Prostate gland (tissue), 2 donors: ENCODE data around the gene TEX44. TPM values are rescaled to one million over a fixed set of nuclear protein-coding genes. Genes with fewer than 3 reads are reported as not detected.

Experiments
- DNase-seq: peaks from one replicate; pipeline ENCODE4 v3.0.0-alpha.2; 2019; ENCODE audit warnings: low spot score
- H3K27ac ChIP-seq, 2 donors: fragments of 200-600 bp; sonication (generic); 2 replicates each; pipeline ENCODE4 v1.5.1; 2017 to 2019
- H3K27me3 ChIP-seq: fragments of 200-600 bp; sonication (generic); replicated peaks from 2 replicates; pipeline ENCODE4 v1.5.1; 2019; ENCODE audit not compliant: insufficient read depth
- H3K36me3 ChIP-seq, 2 donors: fragments of 200-600 bp; sonication (generic); 1 replicate in 1 of 2; 2 replicates in 1 of 2; pipeline versions ENCODE4 v1.5.1 to v1.8.1; 2017 to 2019
- H3K4me1 ChIP-seq: fragments of 200-600 bp; sonication (generic); replicated peaks from 2 replicates; pipeline ENCODE4 v1.5.1; 2019
- H3K4me3 ChIP-seq, 2 donors: fragments of 200-600 bp; sonication (generic); 2 replicates each; pipeline ENCODE4 v1.5.1; 2017 to 2019
- H3K9me3 ChIP-seq: fragments of 200-600 bp; sonication (generic); 2 replicates; pipeline ENCODE4 v1.5.1; 2017
- POLR2A ChIP-seq: fragments of 450-650 bp; IDR thresholded peaks from one replicate; pipeline ENCODE4 v1.6.1; 2016; ENCODE audit warnings: antibody characterized with exemption, mild to moderate bottlenecking
- POLR2AphosphoS5 ChIP-seq: sonication (generic); formaldehyde crosslinking; IDR thresholded peaks from one replicate; pipeline ENCODE4 v1.6.1; 2017; ENCODE audit warnings: antibody characterized with exemption
- WGBS: methylation state at CpG from one replicate; pipeline ENCODE4 v1.1.5; 2018; 5-methylcytosine and 5-hydroxymethylcytosine counted together
- intact Hi-C: fragments of 100-400 bp; cut with DNase I; formaldehyde crosslinking; loops from one replicate; pipeline ENCODE4 v1.14.2; 2022
- total RNA-seq, 2 donors: library from RNA; depleted of rRNA; stranded (reverse); fragments of >200 nt; gene quantifications; one replicate each; pipeline ENCODE4 v1.1.0, GENCODE V29; 2016
- TF ChIP-seq, protein P1 (sequence below), 4 experiments: fragments of 200-600 bp in 2 of 4; fragments of 450-650 bp in 2 of 4; sonication (generic) in 2 of 4; IDR thresholded peaks; 1 replicate in 3 of 4; 2 replicates in 1 of 4; pipeline ENCODE4 v1.5.1; 2016 to 2019; ENCODE audit warnings: antibody characterized with exemption in 4 of 4, mild to moderate bottlenecking in 2 of 4, moderate library complexity in 2 of 4

Gene TEX44
- total RNA-seq, 2 donors from 2014 or later = 10.6 TPM; not detected in 1

DNA sequence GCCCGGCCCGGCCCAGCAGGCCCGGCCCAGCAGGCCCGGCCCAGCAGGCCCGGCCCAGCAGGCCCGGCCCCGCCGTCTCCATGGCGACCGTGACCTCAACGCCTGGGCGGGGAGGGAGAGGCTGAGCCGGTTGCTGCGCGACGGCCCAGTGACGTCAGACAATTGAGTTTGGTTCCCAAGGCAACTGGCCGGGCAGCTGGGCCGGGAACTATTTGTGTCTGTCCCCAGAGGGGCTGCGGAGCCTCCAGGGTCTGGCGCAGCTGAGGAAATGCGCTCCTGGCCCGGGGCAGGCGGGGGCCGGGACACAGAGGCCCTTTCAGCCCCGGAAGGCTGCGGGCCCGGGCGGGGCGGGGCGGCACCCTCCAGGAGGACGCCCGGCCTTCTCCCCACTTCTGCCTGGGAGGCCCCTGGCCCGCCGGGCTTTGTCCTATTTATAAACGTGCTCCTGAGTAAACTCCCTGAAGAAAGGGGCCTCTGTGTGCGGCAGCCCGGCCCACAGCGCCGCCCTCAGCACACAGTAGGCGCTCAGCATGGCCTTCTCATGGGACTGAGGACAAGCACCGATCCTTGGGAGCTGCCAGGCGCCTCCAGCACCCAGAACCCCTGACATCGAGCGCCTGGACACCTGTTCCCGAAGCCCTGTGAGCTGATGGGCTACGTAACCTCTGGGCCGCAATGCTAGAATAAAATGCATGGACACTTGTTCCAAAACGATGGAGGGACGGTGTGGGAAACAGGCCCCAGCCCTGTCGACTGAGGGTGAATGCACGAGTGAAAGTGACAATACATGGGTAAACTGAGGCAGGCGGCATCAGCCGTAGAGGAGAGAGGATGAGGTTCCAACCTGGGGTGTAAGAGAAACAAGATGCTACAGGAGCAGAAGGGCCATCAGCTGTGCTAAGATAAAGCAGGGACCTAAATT is 12.3 kb downstream of the TEX44 start:
- no peaks in the 10 kb centered on the region for H3K36me3 ChIP-seq
- peak overlapping the region; percentile 98 to 99 for H3K27ac ChIP-seq
- H3K9me3 ChIP-seq = no peaks in the 10 kb centered on the region
- intact Hi-C loops = loop anchor here (2.0 to 5.0 kb wide), 2 partner anchors 88 to 110 kb away; no protein-coding TSS in a partner anchor
- no peaks in the 10 kb centered on the region for H3K27me3 ChIP-seq
- WGBS = 18% methylated on average over 46 of the region's 54 CpGs
- peak overlapping the region; percentile 43 for H3K4me3 ChIP-seq
- TF ChIP-seq, protein P1, sequence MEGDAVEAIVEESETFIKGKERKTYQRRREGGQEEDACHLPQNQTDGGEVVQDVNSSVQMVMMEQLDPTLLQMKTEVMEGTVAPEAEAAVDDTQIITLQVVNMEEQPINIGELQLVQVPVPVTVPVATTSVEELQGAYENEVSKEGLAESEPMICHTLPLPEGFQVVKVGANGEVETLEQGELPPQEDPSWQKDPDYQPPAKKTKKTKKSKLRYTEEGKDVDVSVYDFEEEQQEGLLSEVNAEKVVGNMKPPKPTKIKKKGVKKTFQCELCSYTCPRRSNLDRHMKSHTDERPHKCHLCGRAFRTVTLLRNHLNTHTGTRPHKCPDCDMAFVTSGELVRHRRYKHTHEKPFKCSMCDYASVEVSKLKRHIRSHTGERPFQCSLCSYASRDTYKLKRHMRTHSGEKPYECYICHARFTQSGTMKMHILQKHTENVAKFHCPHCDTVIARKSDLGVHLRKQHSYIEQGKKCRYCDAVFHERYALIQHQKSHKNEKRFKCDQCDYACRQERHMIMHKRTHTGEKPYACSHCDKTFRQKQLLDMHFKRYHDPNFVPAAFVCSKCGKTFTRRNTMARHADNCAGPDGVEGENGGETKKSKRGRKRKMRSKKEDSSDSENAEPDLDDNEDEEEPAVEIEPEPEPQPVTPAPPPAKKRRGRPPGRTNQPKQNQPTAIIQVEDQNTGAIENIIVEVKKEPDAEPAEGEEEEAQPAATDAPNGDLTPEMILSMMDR (IDR thresholded peaks at IDR 0.05) = peak in 1 of 4 experiments; percentile 13
- TF ChIP-seq POLR2A (peak; percentile 56), POLR2AphosphoS5 (peak; percentile 93)
- DNase-seq = peak; percentile 98
- H3K4me1 ChIP-seq = peaks cover 11% of the 10 kb centered on the region

DNA sequence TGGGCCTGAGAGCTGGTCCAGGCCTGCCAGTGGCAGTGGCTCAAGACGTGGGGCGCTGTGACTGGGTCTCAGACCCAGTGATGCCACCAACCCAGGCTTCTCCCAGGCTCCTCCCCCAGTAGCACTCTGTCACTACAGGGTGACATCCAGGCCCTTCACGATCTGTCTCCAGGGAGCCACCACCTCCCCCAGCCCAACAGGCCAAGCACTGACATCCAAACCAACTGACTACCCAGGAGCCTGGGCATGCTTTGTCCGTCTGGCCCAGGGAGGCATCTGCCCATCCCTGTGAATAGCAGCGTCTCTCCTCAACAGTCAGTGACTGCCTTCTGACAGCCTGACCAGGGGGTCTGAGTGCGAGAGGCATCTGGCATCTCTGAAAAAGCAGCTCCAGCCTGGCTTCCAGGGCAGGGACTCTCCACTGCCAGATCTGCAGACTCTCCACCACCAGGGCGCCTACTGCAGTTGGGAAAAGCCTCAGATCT is 13.0 kb downstream of the TEX44 start:
- intact Hi-C loops = loop anchor here (2.0 kb wide), 1 partner anchor 109 kb away; no protein-coding TSS in a partner anchor
- no peaks in the 10 kb centered on the region for H3K36me3 ChIP-seq
- peak overlapping the region; percentile 98 to 99 for H3K27ac ChIP-seq
- H3K4me1 ChIP-seq = peaks cover 11% of the 10 kb centered on the region
- 74% methylated on average over 7 of the region's 7 CpGs for WGBS
- TF ChIP-seq POLR2AphosphoS5 (no peak), POLR2A (no peak)
- TF ChIP-seq, protein P1 (IDR thresholded peaks at IDR 0.05) = no peak
- no peak overlapping the region for H3K4me3 ChIP-seq
- H3K9me3 ChIP-seq = no peaks in the 10 kb centered on the region
- H3K27me3 ChIP-seq = no peaks in the 10 kb centered on the region
- no peak for DNase-seq

DNA sequence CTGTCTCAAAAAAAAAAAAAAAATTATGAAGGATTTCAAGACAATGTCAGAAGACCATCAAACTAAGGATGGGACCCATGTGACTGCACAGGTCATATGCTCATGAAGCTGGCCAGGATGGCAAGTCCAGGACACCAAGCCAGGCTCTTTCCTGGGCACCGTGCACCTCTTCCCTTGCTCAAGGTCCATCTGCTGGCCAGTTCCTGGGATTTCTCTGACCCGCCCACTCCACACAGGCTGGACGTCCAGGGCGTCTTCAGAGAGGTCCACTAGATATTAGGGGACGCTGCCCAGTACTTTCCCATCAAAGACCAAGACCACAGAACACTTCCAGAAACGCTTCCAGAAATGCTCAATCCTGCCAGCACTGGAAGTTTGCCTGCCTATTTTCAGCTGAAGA is 14.3 kb downstream of the TEX44 start:
- intact Hi-C loops = no loop called here
- TF ChIP-seq POLR2A (no peak), POLR2AphosphoS5 (no peak)
- TF ChIP-seq, protein P1 (IDR thresholded peaks at IDR 0.05) = no peak
- Histone ChIP-seq H3K9me3 (no peaks in the 10 kb centered on the region), H3K27me3 (no peaks in the 10 kb centered on the region), H3K4me1 (peaks cover 11% of the 10 kb centered on the region), H3K4me3 (no peak overlapping the region), H3K27ac (no peak overlapping the region), H3K36me3 (no peaks in the 10 kb centered on the region)
- WGBS = 70% methylated on average over 6 of the region's 6 CpGs
- no peak for DNase-seq

DNA sequence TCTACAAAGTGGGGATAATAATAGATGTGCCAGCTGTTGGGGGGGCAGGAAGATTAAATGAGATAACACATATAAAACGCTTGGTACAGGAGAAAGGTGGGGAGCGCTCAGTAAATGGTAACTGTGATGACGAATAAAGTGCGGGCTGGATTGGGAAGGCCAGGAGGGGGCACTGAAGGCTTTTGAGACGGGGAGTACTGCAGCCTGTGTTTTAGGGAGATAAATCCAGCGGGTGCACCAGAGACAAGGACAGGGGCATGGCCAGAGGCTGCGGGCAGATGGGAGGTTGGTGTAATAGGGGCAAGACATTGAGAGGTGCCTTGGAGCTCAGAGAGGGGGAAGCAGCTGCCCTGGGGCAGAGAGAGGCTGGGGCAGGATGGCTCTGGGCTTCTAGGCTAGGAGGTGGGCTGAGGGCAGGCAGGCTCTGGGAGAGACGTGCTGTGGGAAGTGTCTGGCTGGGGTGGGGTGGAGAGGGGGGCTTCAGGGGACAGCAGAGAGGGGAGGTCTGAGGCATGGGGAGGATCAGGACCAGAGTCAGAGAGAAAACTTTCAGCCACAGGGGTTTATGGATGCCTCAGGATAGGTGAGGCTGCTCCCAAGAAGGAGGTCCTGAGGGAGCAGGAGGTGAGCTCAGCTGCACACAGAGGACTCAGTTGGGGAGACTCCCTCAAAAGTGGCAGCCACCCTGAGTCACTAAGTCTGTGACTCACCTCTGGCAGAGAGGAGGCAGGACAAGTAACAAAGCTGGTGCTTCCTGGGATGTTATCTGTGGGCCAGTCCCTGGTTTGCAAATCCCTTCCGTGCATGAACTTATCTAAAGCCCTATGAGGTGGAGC is 18.8 kb downstream of the TEX44 start:
- WGBS = 60% methylated on average over 9 of the region's 9 CpGs
- no peak for DNase-seq
- H3K4me3 ChIP-seq = no peak overlapping the region

More for the DNA sequence above, 18.8 kb downstream of the TEX44 start:
- H3K9me3 ChIP-seq = no peaks in the 10 kb centered on the region
- H3K27me3 ChIP-seq = no peaks in the 10 kb centered on the region
- intact Hi-C loops = loop anchor here (1.0 to 2.0 kb wide), 2 partner anchors 63 to 95 kb away; no protein-coding TSS in a partner anchor
- H3K36me3 ChIP-seq = no peaks in the 10 kb centered on the region
- peak overlapping the region; percentile 95 for H3K27ac ChIP-seq
- TF ChIP-seq, protein P1 (IDR thresholded peaks at IDR 0.05) = peak in 2 of 4 experiments; percentile 26 to 31
- TF ChIP-seq POLR2AphosphoS5 (no peak), POLR2A (peak; percentile 19)
- peaks cover 9% of the 10 kb centered on the region for H3K4me1 ChIP-seq
